OCI-LY1 (cell line): ENCODE results near the gene ERAL1.

Source experiments
- H2AFZ ChIP-seq: fragments of 200-600 bp; sonication (generic), shearing (Covaris generic); 2 replicates; pipeline ENCODE4 v1.6.0; 2014; ENCODE audit warnings: antibody characterized with exemption, mild to moderate bottlenecking, low read length
- H3F3A ChIP-seq: fragments of 200-600 bp; sonication (generic), shearing (Covaris generic); 2 replicates; pipeline ENCODE4 v1.6.0; 2014; ENCODE audit warnings: mild to moderate bottlenecking, antibody characterized with exemption, low read length, moderate library complexity; ENCODE audit not compliant: insufficient read depth
- H3K27ac ChIP-seq: fragments of 200-600 bp; sonication (generic); 2 replicates; pipeline ENCODE4 v1.5.1; 2014; ENCODE audit warnings: low read length, mixed run types, mild to moderate bottlenecking, low read depth; ENCODE audit not compliant: poor library complexity, severe bottlenecking
- H3K27me3 ChIP-seq: fragments of 200-600 bp; sonication (generic); 2 replicates; pipeline ENCODE4 v1.6.0; 2014; ENCODE audit warnings: antibody characterized with exemption, mild to moderate bottlenecking, low read length, moderate library complexity; ENCODE audit not compliant: insufficient read depth
- H3K36me3 ChIP-seq: fragments of 200-600 bp; sonication (generic); 2 replicates; pipeline ENCODE4 v1.6.1; 2014; ENCODE audit warnings: mild to moderate bottlenecking, antibody characterized with exemption, low read length, moderate library complexity, mixed read lengths; ENCODE audit not compliant: insufficient read depth
- H3K4me1 ChIP-seq: fragments of 200-600 bp; sonication (generic); 2 replicates; pipeline ENCODE4 v1.5.1; 2014; ENCODE audit warnings: mild to moderate bottlenecking, low read length, moderate library complexity; ENCODE audit not compliant: insufficient read depth, severe bottlenecking
- H3K4me2 ChIP-seq: fragments of 200-600 bp; sonication (generic), shearing (Covaris generic); 2 replicates; pipeline ENCODE4 v1.6.1; 2014; ENCODE audit warnings: low read length
- H3K4me3 ChIP-seq: fragments of 200-600 bp; sonication (generic); 2 replicates; pipeline ENCODE4 v1.5.1; 2014; ENCODE audit warnings: low read length, low read depth, mild to moderate bottlenecking, mixed read lengths; ENCODE audit not compliant: poor library complexity, severe bottlenecking
- H3K79me2 ChIP-seq: fragments of 200-600 bp; shearing (Covaris generic); 2 replicates; pipeline ENCODE4 v1.6.1; 2016; ENCODE audit warnings: mixed run types, low read length, mixed read lengths; ENCODE audit not compliant: insufficient read depth
- H3K9ac ChIP-seq: fragments of 200-600 bp; sonication (generic), shearing (Covaris generic); 2 replicates; pipeline ENCODE4 v1.6.1; 2014; ENCODE audit warnings: mild to moderate bottlenecking, low read length, mixed read lengths
- H3K9me2 ChIP-seq: fragments of 200-600 bp; sonication (generic), shearing (Covaris generic); 2 replicates; pipeline ENCODE4 v1.6.1; 2014; ENCODE audit warnings: low read depth, mild to moderate bottlenecking, low read length, mixed read lengths
- H3K9me3 ChIP-seq: fragments of 200-600 bp; shearing (Covaris generic); 2 replicates; pipeline ENCODE4 v1.6.1; 2014; ENCODE audit warnings: low read length, mixed read lengths
- H4K20me1 ChIP-seq: fragments of 200-600 bp; sonication (generic), shearing (Covaris generic); 2 replicates; pipeline ENCODE4 v1.6.0; 2016; ENCODE audit warnings: mild to moderate bottlenecking, low read length; ENCODE audit not compliant: insufficient read depth
- CTCF ChIP-seq: fragments of 200-600 bp; sonication (generic), shearing (Covaris generic); IDR thresholded peaks from 2 replicates; pipeline ENCODE4 v1.5.1; 2017; ENCODE audit warnings: mild to moderate bottlenecking, antibody characterized with exemption, low read length, moderate library complexity, mixed read lengths
- EZH2 ChIP-seq: fragments of 200-600 bp; sonication (generic), shearing (Covaris generic); IDR thresholded peaks from 2 replicates; pipeline ENCODE4 v1.8.0; 2017; ENCODE audit warnings: borderline replicate concordance, mixed run types, mild to moderate bottlenecking, antibody characterized with exemption, low read length, moderate library complexity, mixed read lengths

The ERAL1 gene

GRCh38 chr17:28887871-28888471 is 33.2 kb downstream of the ERAL1 start:
- H3K4me1 ChIP-seq: peaks cover 21% of the 10 kb centered on the region

DNA sequence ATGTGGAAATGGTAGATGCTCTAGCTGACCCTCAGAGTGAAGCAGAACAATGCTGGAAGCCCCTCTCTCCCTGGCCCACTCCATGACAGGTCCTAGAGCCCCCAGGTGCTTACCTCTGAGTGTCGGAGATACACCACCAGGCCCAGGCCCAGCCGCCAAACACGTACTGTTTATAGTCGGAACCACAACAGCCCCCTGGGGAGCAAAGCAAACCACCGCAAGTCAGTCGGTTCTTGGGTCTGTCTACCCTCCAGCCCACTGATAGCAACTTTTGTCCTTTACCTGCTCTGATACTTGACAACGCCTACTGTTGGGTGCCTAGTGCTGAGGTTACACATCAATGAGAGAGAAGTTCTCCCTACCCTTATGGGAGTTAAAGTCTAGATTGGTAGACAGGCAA is 34.0 kb downstream of the ERAL1 start:
- H3K4me1 ChIP-seq: peaks cover 29% of the 10 kb centered on the region
- H3K9ac ChIP-seq: no peak overlapping the region
- no peak for TF ChIP-seq EZH2
- TF ChIP-seq CTCF: no peak
- H3K9me2 ChIP-seq: no peaks in the 10 kb centered on the region
- no peak overlapping the region for H3K4me3 ChIP-seq
- peaks cover 15% of the 10 kb centered on the region; the same call in 1 of the 2 replicates for H3K36me3 ChIP-seq
- H3K9me3 ChIP-seq: no peaks in the 10 kb centered on the region
- H3K79me2 ChIP-seq: no peaks in the 10 kb centered on the region
- no peaks in the 10 kb centered on the region for H4K20me1 ChIP-seq
- H2AFZ ChIP-seq: no peak overlapping the region
- H3K27ac ChIP-seq: peak overlapping the region; percentile 36
- H3F3A ChIP-seq: no peaks in the 10 kb centered on the region
- H3K27me3 ChIP-seq: no peaks in the 10 kb centered on the region
- no peak overlapping the region for H3K4me2 ChIP-seq

More at GRCh38 chr17:28887871-28888471, 33.2 kb downstream of the ERAL1 start:
- H3K36me3 ChIP-seq: peaks cover 15% of the 10 kb centered on the region; the same call in 1 of the 2 replicates
- no peak overlapping the region for H2AFZ ChIP-seq
- no peak overlapping the region for H3K4me2 ChIP-seq
- H3K27me3 ChIP-seq: no peaks in the 10 kb centered on the region
- TF ChIP-seq EZH2 (no peak), CTCF (no peak)
- H3K9me2 ChIP-seq: no peaks in the 10 kb centered on the region
- H3K4me3 ChIP-seq: no peak overlapping the region
- no peaks in the 10 kb centered on the region for H3F3A ChIP-seq
- no peaks in the 10 kb centered on the region for H4K20me1 ChIP-seq
- H3K9me3 ChIP-seq: no peaks in the 10 kb centered on the region
- H3K27ac ChIP-seq: peak overlapping the region; percentile 36
- H3K9ac ChIP-seq: no peak overlapping the region
- no peaks in the 10 kb centered on the region for H3K79me2 ChIP-seq

DNA sequence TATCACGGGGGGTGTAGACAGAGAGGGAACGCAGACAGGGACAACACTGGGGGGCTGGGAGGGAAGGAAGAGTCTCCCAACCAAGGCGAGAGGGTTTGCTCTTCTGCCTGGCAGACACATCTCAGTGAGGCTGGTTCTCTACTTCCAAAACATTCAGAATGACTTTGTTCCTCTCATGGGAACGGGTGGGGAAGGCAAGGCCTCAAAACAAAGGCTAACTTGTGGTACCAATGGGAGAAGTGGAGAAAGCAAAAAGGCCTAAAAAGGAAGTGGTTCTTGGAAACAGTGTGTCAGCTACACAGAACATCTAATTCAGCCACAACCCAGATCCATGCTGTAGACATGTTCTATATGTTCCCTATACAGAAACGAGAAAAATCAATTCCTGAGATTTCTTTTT is 35.2 kb downstream of the ERAL1 start:
- H3K27ac ChIP-seq: no peak overlapping the region
- H3K36me3 ChIP-seq: peaks cover 10% of the 10 kb centered on the region; the same call in 1 of the 2 replicates
- H3F3A ChIP-seq: no peaks in the 10 kb centered on the region
- H4K20me1 ChIP-seq: no peaks in the 10 kb centered on the region
- no peak overlapping the region for H3K9ac ChIP-seq
- H3K27me3 ChIP-seq: no peaks in the 10 kb centered on the region
- no peak overlapping the region for H2AFZ ChIP-seq
- H3K9me2 ChIP-seq: no peaks in the 10 kb centered on the region
- no peak overlapping the region for H3K4me2 ChIP-seq
- H3K4me1 ChIP-seq: peaks cover 37% of the 10 kb centered on the region
- TF ChIP-seq CTCF (no peak), EZH2 (no peak)
- no peaks in the 10 kb centered on the region for H3K9me3 ChIP-seq
- no peaks in the 10 kb centered on the region for H3K79me2 ChIP-seq
- no peak overlapping the region for H3K4me3 ChIP-seq
